Astrocyte of the cerebellum (primary cell): ENCODE measurements around the gene FRMPD4.

Experiments used
- DNase-seq: peaks from one replicate; pipeline ENCODE4 v3.0.0-alpha.2; 2011; ENCODE audit warnings: low read depth
- H3K4me3 ChIP-seq: 2 replicates; pipeline ENCODE4 v1.5.1; 2011; ENCODE audit warnings: mild to moderate bottlenecking, low read depth, low read length, moderate library complexity
- CTCF ChIP-seq: IDR thresholded peaks from 2 replicates; pipeline ENCODE4 v1.5.1; 2012; ENCODE audit warnings: low read length, low read depth, moderate library complexity, mild to moderate bottlenecking; ENCODE audit errors: missing control alignments
- in situ Hi-C: cut with HindIII; loops from 2 replicates; pipeline ENCODE4 v1.10.0; 2017; ENCODE audit warnings: low sequenced_read_pairs

The FRMPD4 gene

GRCh38 chrX:12580548-12580947 lies 442.3 kb downstream of the FRMPD4 start:
- TF ChIP-seq CTCF: no peak
- no peak for DNase-seq
- H3K4me3 ChIP-seq: no peak overlapping the region
- in situ Hi-C loops: no loop called here

DNA sequence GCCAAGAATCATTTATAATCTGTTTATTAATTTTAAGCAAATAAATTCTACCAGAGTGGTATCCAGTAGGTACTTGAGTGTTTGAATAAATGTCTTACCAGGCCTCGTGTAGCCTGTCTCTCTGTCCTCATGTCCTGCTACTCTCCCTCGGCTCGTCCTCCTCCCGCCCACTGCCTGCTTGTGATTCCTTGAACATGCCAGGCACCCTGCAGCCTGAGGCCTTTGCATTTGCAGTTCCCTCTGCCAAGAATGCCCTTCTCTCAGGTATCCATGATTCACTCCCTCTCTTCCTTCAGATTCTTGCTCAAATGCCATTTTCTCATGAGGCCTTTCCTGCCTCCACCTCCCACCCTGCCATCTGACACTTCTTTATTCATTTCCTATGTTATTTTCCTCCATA lies 443.3 kb downstream of the FRMPD4 start:
- no peak for DNase-seq
- in situ Hi-C loops: no loop called here
- H3K4me3 ChIP-seq: no peak overlapping the region
- TF ChIP-seq CTCF: no peak

DNA sequence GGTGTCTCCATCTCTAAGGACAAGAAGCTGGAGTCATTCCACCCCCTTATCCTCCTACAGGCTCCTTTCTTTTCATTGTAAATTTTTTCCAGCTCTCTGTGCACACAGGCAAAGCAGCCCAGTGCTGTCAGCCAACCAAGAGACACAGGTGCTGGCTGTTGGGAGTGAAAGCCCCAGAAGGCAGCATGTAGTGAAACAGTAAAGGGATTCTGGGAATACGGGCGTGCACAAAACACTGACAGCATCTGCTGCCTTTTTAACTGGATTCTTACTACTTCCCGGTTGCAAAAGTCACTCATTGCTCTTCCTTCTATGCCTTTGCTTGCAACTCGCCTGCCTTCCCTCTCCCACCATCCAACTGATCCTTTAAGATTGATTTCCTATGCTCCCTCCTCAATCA lies 444.4 kb downstream of the FRMPD4 start:
- no peak for DNase-seq
- in situ Hi-C loops: no loop called here
- TF ChIP-seq CTCF: no peak
- H3K4me3 ChIP-seq: no peak overlapping the region

GRCh38 chrX:12583543-12583942 lies 445.3 kb downstream of the FRMPD4 start:
- DNase-seq: no peak
- TF ChIP-seq CTCF: no peak
- no peak overlapping the region for H3K4me3 ChIP-seq
- in situ Hi-C loops: no loop called here

DNA sequence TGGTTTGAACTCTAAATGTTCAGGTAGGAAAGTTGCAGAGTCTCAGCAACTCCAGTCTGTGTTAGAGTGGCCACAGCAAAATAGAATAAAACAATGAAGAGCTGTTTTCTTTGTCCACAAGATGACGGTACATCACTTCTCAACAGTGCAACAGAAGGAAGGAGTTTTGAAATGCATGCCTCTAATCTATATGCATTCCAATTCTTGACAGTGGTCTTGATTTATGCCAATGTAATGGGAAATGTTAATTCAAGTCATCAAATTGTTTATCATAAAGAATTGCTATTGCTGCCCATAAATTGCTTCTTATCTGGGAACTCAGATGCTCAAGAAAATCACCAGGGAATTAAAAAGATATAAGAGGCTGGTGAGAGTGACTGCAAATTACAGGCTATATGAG lies 457.4 kb downstream of the FRMPD4 start:
- H3K4me3 ChIP-seq: no peak overlapping the region
- DNase-seq: no peak
- TF ChIP-seq CTCF: no peak
- in situ Hi-C loops: no loop called here

- in situ Hi-C loops: no loop called here
- no peak overlapping the region for H3K4me3 ChIP-seq
- no peak for DNase-seq
- TF ChIP-seq CTCF: no peak
Measured at GRCh38 chrX:12610079-12610478, 471.8 kb downstream of the FRMPD4 start.

- no peak overlapping the region for H3K4me3 ChIP-seq
- no peak for DNase-seq
- no peak for TF ChIP-seq CTCF
- in situ Hi-C loops: no loop called here
Measured at GRCh38 chrX:12611471-12611870, 473.2 kb downstream of the FRMPD4 start.
